Measurements from ENCODE around the gene ZNFX1. TPM values are rescaled to one million over a fixed set of nuclear protein-coding genes. Genes with fewer than 3 reads are reported as not detected.

ZNFX1 gene
- total RNA-seq, 2 donors from 2014 or later: 28.5 to 29.8 TPM

Other genes with a start within 250 kb of the ZNFX1 start
- gene CSE1L, start 231.7 kb downstream of the ZNFX1 start, total RNA-seq: 10 to 100 TPM; 21.7 to 26.4 TPM
- gene STAU1, start 89.7 kb downstream of the ZNFX1 start, total RNA-seq: 10 to 100 TPM; 82.3 to 96.2 TPM
- gene DDX27, start 58.6 kb downstream of the ZNFX1 start, total RNA-seq: 10 to 100 TPM; 28.3 TPM
- 1 to 10 TPM in 1 of 2 donors, under 1 TPM in 1; 0.24 to 2.0 TPM for gene KCNB1, start 204.6 kb upstream of the ZNFX1 start, total RNA-seq

All from left colon (tissue), 2 donors.